Breast epithelium (tissue), 4 donors: ENCODE results near the gene ENDOD1. TPM values are rescaled to one million over a fixed set of nuclear protein-coding genes. Genes with fewer than 3 reads are reported as not detected.
A peak's percentile ranks its signal among the peaks of the same experiment; 100 is the strongest.

ENCODE experiments used
- DNase-seq, 2 donors: peaks; one replicate each; pipeline ENCODE4 v3.0.0-alpha.2; 2019; ENCODE audit warnings: low spot score in 2 of 2
- H3K27ac ChIP-seq, 2 donors: fragments of 200-600 bp; sonication (generic) in 1 of 2; one replicate each; pipeline ENCODE4 v1.5.1; 2016 to 2019; ENCODE audit warnings: mild to moderate bottlenecking in 1 of 2
- H3K27me3 ChIP-seq, 2 donors: fragments of 200-600 bp; sonication (generic) in 1 of 2; one replicate each; pipeline versions ENCODE4 v1.5.1 to v1.6.0; 2017 to 2019; ENCODE audit warnings: control low read depth in 1 of 2, mild to moderate bottlenecking in 1 of 2
- H3K36me3 ChIP-seq: fragments of 200-600 bp; one replicate; pipeline ENCODE4 v1.5.1; 2019
- H3K4me1 ChIP-seq, 2 donors: fragments of 200-600 bp; sonication (generic); one replicate each; pipeline ENCODE4 v1.5.1; 2016 to 2019; ENCODE audit warnings: control low read depth in 1 of 2
- H3K4me3 ChIP-seq, 3 donors: fragments of 200-600 bp; sonication (generic); 1 replicate in 2 of 3; 2 replicates in 1 of 3; pipeline ENCODE4 v1.5.1; 2016 to 2019; ENCODE audit warnings: mild to moderate bottlenecking in 3 of 3, moderate library complexity in 2 of 3
- H3K9me3 ChIP-seq, 2 donors: fragments of 200-600 bp; sonication (generic) in 1 of 2; one replicate each; pipeline ENCODE4 v1.5.1; 2016 to 2019; ENCODE audit warnings: control low read depth in 1 of 2
- POLR2A ChIP-seq: fragments of 450-650 bp; IDR thresholded peaks from one replicate; pipeline ENCODE4 v1.6.1; 2016; ENCODE audit warnings: antibody characterized with exemption, mild to moderate bottlenecking, moderate library complexity
- POLR2AphosphoS5 ChIP-seq, 3 donors: sonication (generic); formaldehyde crosslinking; IDR thresholded peaks; one replicate each; pipeline ENCODE4 v1.6.1; 2017; ENCODE audit warnings: antibody characterized with exemption in 3 of 3
- intact Hi-C: fragments of 100-400 bp; cut with DNase I; formaldehyde crosslinking; loops from one replicate; pipeline ENCODE4 v1.15.1; 2023; ENCODE audit warnings: low total_unique reads
- total RNA-seq, 3 donors: library from RNA; depleted of rRNA; stranded (reverse); fragments of >200 nt; gene quantifications; one replicate each; pipeline ENCODE4 v1.1.0, GENCODE V29; 2016
- TF ChIP-seq, protein P1 (sequence below), 3 donors: fragments of 450-650 bp; IDR thresholded peaks; one replicate each; pipeline ENCODE4 v1.5.1; 2016 to 2017; ENCODE audit warnings: antibody characterized with exemption in 3 of 3, mild to moderate bottlenecking in 3 of 3, moderate library complexity in 3 of 3

ENDOD1 gene
- total RNA-seq, 3 donors from 2014 or later: 19.7 to 49.8 (median 48.7) TPM

- Histone ChIP-seq H3K27ac (no peak overlapping the region), H3K9me3 (no peaks in the 10 kb centered on the region), H3K36me3 (no peaks in the 10 kb centered on the region), H3K4me1 (peaks cover 2 to 3% of the 10 kb centered on the region in 2 donors), H3K27me3 (no peaks in the 10 kb centered on the region), H3K4me3 (no peak overlapping the region)
- DNase-seq: no peak
- TF ChIP-seq, protein P1, sequence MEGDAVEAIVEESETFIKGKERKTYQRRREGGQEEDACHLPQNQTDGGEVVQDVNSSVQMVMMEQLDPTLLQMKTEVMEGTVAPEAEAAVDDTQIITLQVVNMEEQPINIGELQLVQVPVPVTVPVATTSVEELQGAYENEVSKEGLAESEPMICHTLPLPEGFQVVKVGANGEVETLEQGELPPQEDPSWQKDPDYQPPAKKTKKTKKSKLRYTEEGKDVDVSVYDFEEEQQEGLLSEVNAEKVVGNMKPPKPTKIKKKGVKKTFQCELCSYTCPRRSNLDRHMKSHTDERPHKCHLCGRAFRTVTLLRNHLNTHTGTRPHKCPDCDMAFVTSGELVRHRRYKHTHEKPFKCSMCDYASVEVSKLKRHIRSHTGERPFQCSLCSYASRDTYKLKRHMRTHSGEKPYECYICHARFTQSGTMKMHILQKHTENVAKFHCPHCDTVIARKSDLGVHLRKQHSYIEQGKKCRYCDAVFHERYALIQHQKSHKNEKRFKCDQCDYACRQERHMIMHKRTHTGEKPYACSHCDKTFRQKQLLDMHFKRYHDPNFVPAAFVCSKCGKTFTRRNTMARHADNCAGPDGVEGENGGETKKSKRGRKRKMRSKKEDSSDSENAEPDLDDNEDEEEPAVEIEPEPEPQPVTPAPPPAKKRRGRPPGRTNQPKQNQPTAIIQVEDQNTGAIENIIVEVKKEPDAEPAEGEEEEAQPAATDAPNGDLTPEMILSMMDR (IDR thresholded peaks at IDR 0.05): no peak
- TF ChIP-seq POLR2A (no peak), POLR2AphosphoS5 (IDR thresholded peaks at IDR 0.05) (no peak)
- intact Hi-C loops: no loop called here
These were observed 14.1 kb downstream of the ENDOD1 start for GRCh38 chr11:95103701-95104100.

DNA sequence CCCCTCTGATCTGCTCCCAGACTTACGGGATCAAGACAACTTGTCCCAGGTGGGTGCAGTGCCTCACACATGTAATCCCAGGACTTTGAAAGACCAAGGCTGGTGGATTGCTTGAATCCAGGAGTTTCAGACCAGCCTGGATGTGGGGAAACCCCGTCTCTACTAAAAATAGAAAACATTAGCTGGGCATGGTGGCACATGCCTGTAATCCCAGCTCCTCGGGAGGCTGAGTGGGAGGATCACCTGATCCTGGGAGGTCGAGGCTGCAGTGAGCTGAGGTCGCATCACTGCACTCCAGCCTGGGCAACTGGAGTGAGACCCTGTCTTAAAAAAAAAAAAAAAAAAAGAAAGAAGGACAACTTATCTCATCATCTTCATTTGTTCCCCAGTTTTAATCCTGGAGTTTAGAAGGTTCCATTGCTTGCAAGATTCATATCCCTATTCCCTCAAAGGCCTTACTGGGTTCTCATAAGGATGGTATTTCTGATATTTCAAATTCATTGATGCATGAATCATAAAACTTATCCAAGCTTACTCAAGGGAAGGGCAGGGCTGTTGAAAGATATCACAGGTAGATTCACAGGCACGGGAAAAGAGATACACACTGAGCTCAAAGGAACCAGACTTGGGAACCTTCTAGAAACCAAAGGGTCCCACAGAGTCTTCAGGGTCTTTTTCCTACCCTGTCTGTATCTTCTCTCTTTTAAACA is 14.6 kb downstream of the ENDOD1 start:
- Histone ChIP-seq H3K27ac (no peak overlapping the region), H3K9me3 (no peaks in the 10 kb centered on the region), H3K36me3 (no peaks in the 10 kb centered on the region), H3K4me1 (peaks cover 3 to 5% of the 10 kb centered on the region in 2 donors), H3K4me3 (no peak overlapping the region), H3K27me3 (no peaks in the 10 kb centered on the region)
- DNase-seq: no peak
- TF ChIP-seq POLR2AphosphoS5 (IDR thresholded peaks at IDR 0.05) (no peak), POLR2A (no peak)
- TF ChIP-seq, protein P1 (IDR thresholded peaks at IDR 0.05): no peak
- intact Hi-C loops: no loop called here

DNA sequence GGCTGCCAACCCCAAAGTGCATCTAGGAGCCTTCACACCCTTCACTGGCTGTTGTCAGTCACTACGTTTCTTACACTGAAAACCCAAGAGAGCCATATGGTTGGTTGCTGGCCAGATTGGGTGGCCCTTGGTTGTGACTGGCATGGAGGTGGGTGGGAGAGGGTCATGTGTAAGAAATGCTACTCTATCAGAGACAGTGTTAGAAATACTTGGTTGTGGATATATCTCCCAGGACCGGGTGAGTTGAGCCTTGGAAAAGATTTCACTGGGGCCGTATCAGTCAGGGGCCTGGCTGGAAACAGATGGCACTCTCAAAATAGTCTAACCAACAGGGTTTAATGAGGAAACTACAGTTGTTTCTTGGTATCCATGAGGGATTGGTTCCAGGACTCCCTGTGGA is 15.2 kb downstream of the ENDOD1 start:
- H3K4me3 ChIP-seq: no peak overlapping the region
- H3K36me3 ChIP-seq: no peaks in the 10 kb centered on the region
- H3K27me3 ChIP-seq: no peaks in the 10 kb centered on the region
- no peak overlapping the region for H3K27ac ChIP-seq
- TF ChIP-seq, protein P1 (IDR thresholded peaks at IDR 0.05): no peak
- no peak for TF ChIP-seq POLR2AphosphoS5 (IDR thresholded peaks at IDR 0.05)
- no peak for TF ChIP-seq POLR2A
- peaks cover 3 to 5% of the 10 kb centered on the region in 2 donors for H3K4me1 ChIP-seq
- no peak for DNase-seq
- intact Hi-C loops: no loop called here
- no peaks in the 10 kb centered on the region for H3K9me3 ChIP-seq

- peaks cover 3 to 5% of the 10 kb centered on the region in 2 donors for H3K4me1 ChIP-seq
- peak; percentile 63 to 64 for DNase-seq
- no peaks in the 10 kb centered on the region for H3K36me3 ChIP-seq
- TF ChIP-seq, protein P1 (IDR thresholded peaks at IDR 0.05): no peak
- TF ChIP-seq POLR2A: no peak
- peak in 1 of 3 donors; percentile 41 for TF ChIP-seq POLR2AphosphoS5 (IDR thresholded peaks at IDR 0.05)
- no peaks in the 10 kb centered on the region for H3K27me3 ChIP-seq
- peak overlapping the region in 2 of 3 donors; percentile 19 to 34 for H3K4me3 ChIP-seq
- no peaks in the 10 kb centered on the region for H3K9me3 ChIP-seq
- peak overlapping the region; percentile 85 to 86 for H3K27ac ChIP-seq
- intact Hi-C loops: no loop called here
These were observed 18.5 kb downstream of the ENDOD1 start for GRCh38 chr11:95108159-95108611.
